CD8-positive, alpha-beta memory T cell (primary cell): ENCODE measurements around the gene COL4A1. TPM values are rescaled to one million over a fixed set of nuclear protein-coding genes. Genes with fewer than 3 reads are reported as not detected.

Experiments
- CTCF ChIA-PET: fragments of 350-600 bp; sonication (Branson Sonifier 250); formaldehyde crosslinking; loops from one replicate; lab custom pipeline; 2021; ENCODE audit warnings: antibody characterized with exemption; lab: Charles Lee
- POLR2A ChIA-PET: fragments of 350-600 bp; sonication (Branson Sonifier 250); formaldehyde crosslinking; loops from one replicate; lab custom pipeline; 2021; ENCODE audit warnings: antibody characterized with exemption; lab: Charles Lee
- DNase-seq, 5 donors: peaks; one replicate each; pipeline versions ENCODE4 v3.0.0 to v3.0.0-alpha.2; 2020 to 2022; ENCODE audit warnings: mixed read lengths in 1 of 5
- H3K27ac ChIP-seq: one replicate; pipeline ENCODE4 v1.7.0; 2013; ENCODE audit warnings: low read depth, mild to moderate bottlenecking, low read length, moderate library complexity
- H3K27me3 ChIP-seq: 2 replicates; pipeline ENCODE4 v1.7.0; 2013; ENCODE audit warnings: low read length, mild to moderate bottlenecking; ENCODE audit not compliant: insufficient read depth, poor library complexity, severe bottlenecking
- H3K36me3 ChIP-seq: 2 replicates; pipeline ENCODE4 v1.7.0; 2013; ENCODE audit warnings: mild to moderate bottlenecking, low read length, moderate library complexity; ENCODE audit not compliant: insufficient read depth
- H3K4me1 ChIP-seq: 2 replicates; pipeline ENCODE4 v1.7.0; 2013; ENCODE audit warnings: mild to moderate bottlenecking, low read length, moderate library complexity; ENCODE audit not compliant: insufficient read depth
- H3K4me3 ChIP-seq: 2 replicates; pipeline ENCODE4 v1.7.0; 2013; ENCODE audit warnings: mild to moderate bottlenecking, low read length
- H3K9me3 ChIP-seq: 2 replicates; pipeline ENCODE4 v1.7.0; 2013; ENCODE audit warnings: mild to moderate bottlenecking, low read length
- H3K27ac Mint-ChIP-seq, 8 donors: one replicate each; pipeline ENCODE4 v1.8.0; 2020 to 2021; ENCODE audit warnings: mixed read lengths in 8 of 8, mild to moderate bottlenecking in 6 of 8, inconsistent platforms in 3 of 8, moderate library complexity in 3 of 8
- H3K27me3 Mint-ChIP-seq, 2 donors: one replicate each; pipeline ENCODE4 v1.8.0; 2020 to 2021; ENCODE audit warnings: mixed read lengths in 2 of 2, mild to moderate bottlenecking in 1 of 2, moderate library complexity in 1 of 2
- H3K36me3 Mint-ChIP-seq, 3 donors: one replicate each; pipeline ENCODE4 v1.8.0; 2020 to 2021; ENCODE audit warnings: mixed read lengths in 3 of 3, inconsistent platforms in 1 of 3, mild to moderate bottlenecking in 1 of 3
- H3K4me1 Mint-ChIP-seq, 3 donors: one replicate each; pipeline ENCODE4 v1.8.0; 2020 to 2021; ENCODE audit warnings: mixed read lengths in 3 of 3, inconsistent platforms in 1 of 3, mild to moderate bottlenecking in 1 of 3
- H3K4me3 Mint-ChIP-seq, 7 donors: one replicate each; pipeline ENCODE4 v1.8.0; 2020 to 2021; ENCODE audit warnings: mixed read lengths in 7 of 7, mild to moderate bottlenecking in 6 of 7, moderate library complexity in 4 of 7, inconsistent platforms in 2 of 7
- H3K9me3 Mint-ChIP-seq, 5 donors: one replicate each; pipeline ENCODE4 v1.8.0; 2020 to 2022; ENCODE audit warnings: mixed read lengths in 5 of 5, mild to moderate bottlenecking in 3 of 5, moderate library complexity in 2 of 5, inconsistent platforms in 1 of 5
- polyA plus RNA-seq: library from polyadenylated mRNA; unstranded; fragments of 300-500 nt; fragmentation: Illumina TruSeq; gene quantifications from one replicate; pipeline ENCODE4 v1.2.3, GENCODE V29; 2021
- total RNA-seq, 2 experiments: library from RNA; stranded (reverse); gene quantifications; one replicate each; pipeline ENCODE4 v1.2.3, GENCODE V29; 2021

COL4A1 gene
- total and polyA plus RNA-seq, 3 experiments from 2014 or later, result not detected

DNA sequence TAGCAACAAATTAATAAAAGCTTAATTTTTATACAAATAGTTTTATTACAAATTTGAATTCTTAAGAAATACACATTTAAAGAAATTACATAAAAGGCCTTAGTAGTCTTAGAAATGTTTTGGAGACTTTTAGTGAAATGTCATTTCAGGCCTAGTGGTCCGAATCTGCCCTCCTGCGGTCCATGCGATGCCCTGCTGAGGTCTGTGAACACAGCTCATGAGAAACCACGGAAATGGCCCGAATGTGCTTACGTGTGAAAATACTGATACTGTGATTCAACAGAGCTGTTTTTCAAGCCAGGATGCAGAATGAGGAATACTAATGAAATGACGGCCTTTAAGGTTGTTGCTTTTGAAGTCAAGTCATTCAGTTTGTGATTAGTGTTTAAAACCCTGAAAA is 157.9 kb downstream of the COL4A1 start:
- Histone ChIP-seq H3K36me3 (no peaks in the 10 kb centered on the region), H3K27me3 (no peaks in the 10 kb centered on the region), H3K4me1 (no peaks in the 10 kb centered on the region), H3K4me3 (no peak overlapping the region), H3K27ac (no peak overlapping the region), H3K9me3 (no peaks in the 10 kb centered on the region)
- Mint-ChIP-seq H3K4me1 (no peaks in the 10 kb centered on the region), H3K4me3 (no peak overlapping the region), H3K9me3 (peaks cover 0 to 2% (median 0%) of the 10 kb centered on the region in 5 donors), H3K36me3 (no peaks in the 10 kb centered on the region), H3K27ac (no peak overlapping the region), H3K27me3 (peaks cover 0 to 8% of the 10 kb centered on the region in 2 donors)
- no peak for DNase-seq
- ChIA-PET POLR2A (no interaction called here), CTCF (interaction anchor here (1.0 kb wide), 1 partner anchor 33 kb away, joined by 5 read pairs; no protein-coding TSS in a partner anchor)

DNA sequence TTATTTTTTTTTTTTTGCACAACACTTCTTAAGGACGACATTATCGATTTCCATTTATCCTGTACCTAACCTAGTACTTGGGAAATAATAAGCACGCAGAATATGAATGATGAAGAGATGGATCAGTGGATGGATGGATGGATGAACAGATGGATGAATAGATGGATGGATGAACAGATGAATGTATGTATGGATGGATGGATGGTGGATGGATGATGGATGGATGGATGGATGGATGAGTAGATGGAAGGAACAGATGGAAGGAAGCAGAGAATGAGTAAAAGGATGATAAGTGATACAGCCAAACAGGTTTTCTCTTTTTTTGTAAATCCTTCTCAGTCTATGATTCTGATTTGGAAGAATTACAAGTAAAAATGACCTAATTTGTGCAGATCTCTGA is 166.9 kb downstream of the COL4A1 start:
- Mint-ChIP-seq H3K4me1 (peaks cover 8 to 18% (median 11%) of the 10 kb centered on the region in 3 donors), H3K36me3 (no peaks in the 10 kb centered on the region), H3K4me3 (peak overlapping the region in 2 of 7 donors; percentile 1 to 9), H3K27me3 (peaks cover 12 to 33% of the 10 kb centered on the region in 2 donors), H3K27ac (peak overlapping the region in 1 of 8 donors; percentile 31), H3K9me3 (peaks cover 0 to 20% (median 3%) of the 10 kb centered on the region in 5 donors)
- Histone ChIP-seq H3K27me3 (no peaks in the 10 kb centered on the region), H3K9me3 (no peaks in the 10 kb centered on the region), H3K4me3 (no peak overlapping the region), H3K4me1 (peaks cover 6% of the 10 kb centered on the region), H3K36me3 (no peaks in the 10 kb centered on the region), H3K27ac (no peak overlapping the region)
- no peak for DNase-seq
- ChIA-PET CTCF (no interaction called here), POLR2A (no interaction called here)

DNA sequence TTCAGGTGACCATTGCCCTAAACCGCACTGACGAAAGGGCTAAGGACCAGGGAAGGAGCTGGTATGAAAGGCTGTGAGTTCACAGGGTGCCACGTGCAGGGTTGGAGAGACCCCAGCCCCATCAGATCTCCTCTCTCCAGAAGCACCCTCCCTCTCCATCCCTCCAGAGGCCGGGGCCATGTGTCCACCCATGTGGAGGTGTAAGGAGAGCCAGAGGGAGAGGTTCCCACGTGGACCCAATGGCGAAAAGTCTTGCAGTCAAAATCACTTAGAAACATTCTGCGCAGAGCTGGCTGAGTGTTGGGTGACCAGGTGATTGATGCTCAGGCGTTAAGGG is 168.3 kb downstream of the COL4A1 start:
- no peak overlapping the region for H3K4me3 ChIP-seq
- no peaks in the 10 kb centered on the region for H3K36me3 ChIP-seq
- ChIA-PET POLR2A (no interaction called here), CTCF (no interaction called here)
- no peaks in the 10 kb centered on the region for H3K27me3 ChIP-seq
- H3K27me3 Mint-ChIP-seq, result peaks cover 12 to 38% of the 10 kb centered on the region in 2 donors
- peaks cover 6% of the 10 kb centered on the region for H3K4me1 ChIP-seq
- DNase-seq, result no peak
- no peaks in the 10 kb centered on the region for H3K9me3 ChIP-seq
- H3K27ac ChIP-seq, result no peak overlapping the region
- no peak overlapping the region for H3K27ac Mint-ChIP-seq
- H3K4me1 Mint-ChIP-seq, result peaks cover 8 to 18% (median 11%) of the 10 kb centered on the region in 3 donors
- H3K9me3 Mint-ChIP-seq, result peaks cover 0 to 18% (median 3%) of the 10 kb centered on the region in 5 donors
- H3K36me3 Mint-ChIP-seq, result no peaks in the 10 kb centered on the region
- H3K4me3 Mint-ChIP-seq, result peak overlapping the region in 2 of 7 donors; percentile 32 to 51

DNA sequence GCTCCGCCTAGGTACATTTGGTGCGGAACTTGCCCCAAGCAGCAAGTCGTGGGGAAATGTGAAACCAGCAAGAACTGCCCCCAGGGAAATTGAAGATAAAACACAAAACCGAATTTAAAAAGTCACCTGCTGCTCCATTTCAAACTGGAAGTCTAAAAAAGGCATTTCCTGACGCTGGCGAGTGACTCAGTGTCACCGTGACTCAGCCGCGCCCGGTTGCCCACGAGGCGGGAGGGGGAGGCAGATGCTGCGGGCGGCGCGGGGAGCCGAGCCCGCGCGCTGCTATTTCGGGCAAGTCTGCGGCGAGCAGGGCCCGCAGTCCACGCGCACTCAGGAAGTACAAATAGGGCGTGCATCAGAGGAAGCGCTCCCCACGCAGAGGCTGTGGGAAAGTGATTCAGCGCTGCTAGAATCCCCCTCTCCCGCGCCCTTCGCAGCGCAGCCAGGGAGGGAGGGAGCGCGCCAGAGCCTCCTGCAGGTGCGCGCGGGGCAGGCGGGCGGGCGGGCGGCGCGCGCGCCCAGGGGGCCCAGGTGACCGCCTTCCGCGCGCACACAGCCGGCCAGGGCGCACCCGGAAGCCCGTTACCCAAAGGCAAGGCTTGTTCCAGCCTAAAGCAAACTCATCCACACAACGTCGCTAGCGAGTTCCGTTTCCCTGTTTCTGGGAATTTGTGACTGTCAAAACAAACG is 168.8 kb downstream of the COL4A1 start:
- Histone ChIP-seq H3K27me3 (no peaks in the 10 kb centered on the region), H3K36me3 (no peaks in the 10 kb centered on the region), H3K4me3 (peak overlapping the region; percentile 37), H3K4me1 (peaks cover 6% of the 10 kb centered on the region), H3K27ac (no peak overlapping the region), H3K9me3 (no peaks in the 10 kb centered on the region)
- ChIA-PET CTCF (no interaction called here), POLR2A (no interaction called here)
- H3K27me3 Mint-ChIP-seq, result peaks cover 12 to 40% of the 10 kb centered on the region in 2 donors
- peak in 2 of 5 donors; percentile 13 to 51 for DNase-seq
- H3K9me3 Mint-ChIP-seq, result peaks cover 0 to 12% (median 3%) of the 10 kb centered on the region in 5 donors
- peak overlapping the region in 1 of 8 donors; percentile 45 for H3K27ac Mint-ChIP-seq
- H3K4me3 Mint-ChIP-seq, result peak overlapping the region in 6 of 7 donors; percentile 40 to 79 (median 66)
- H3K4me1 Mint-ChIP-seq, result peaks cover 8 to 18% (median 11%) of the 10 kb centered on the region in 3 donors
- H3K36me3 Mint-ChIP-seq, result no peaks in the 10 kb centered on the region

DNA sequence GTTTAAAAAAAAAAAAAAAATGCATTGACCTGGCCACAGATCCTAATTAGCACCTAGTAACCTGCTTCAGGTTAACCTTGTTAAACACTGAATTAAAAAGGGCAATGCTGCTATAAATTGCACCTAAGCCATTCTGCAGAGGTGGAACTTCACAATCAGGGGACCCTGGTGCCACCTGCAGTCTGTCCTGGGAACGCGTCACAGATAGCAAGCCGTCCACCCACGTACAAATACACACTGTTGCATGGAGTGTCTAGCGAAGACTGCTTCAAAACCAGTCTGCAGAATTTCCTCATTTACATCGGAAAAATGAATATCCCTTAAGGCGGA is 169.3 kb downstream of the COL4A1 start:
- Histone ChIP-seq H3K36me3 (no peaks in the 10 kb centered on the region), H3K27me3 (no peaks in the 10 kb centered on the region), H3K4me1 (peaks cover 6% of the 10 kb centered on the region), H3K4me3 (peak overlapping the region; percentile 37), H3K27ac (no peak overlapping the region), H3K9me3 (no peaks in the 10 kb centered on the region)
- CTCF ChIA-PET, result no interaction called here
- H3K4me1 Mint-ChIP-seq, result peaks cover 8 to 18% (median 11%) of the 10 kb centered on the region in 3 donors
- no peak for DNase-seq
- peaks cover 12 to 40% of the 10 kb centered on the region in 2 donors for H3K27me3 Mint-ChIP-seq
- peaks cover 0 to 7% (median 3%) of the 10 kb centered on the region in 5 donors for H3K9me3 Mint-ChIP-seq
- peak overlapping the region in 5 of 7 donors; percentile 65 to 79 (median 67) for H3K4me3 Mint-ChIP-seq
- peak overlapping the region in 1 of 8 donors; percentile 45 for H3K27ac Mint-ChIP-seq
- POLR2A ChIA-PET, result no interaction called here
- H3K36me3 Mint-ChIP-seq, result no peaks in the 10 kb centered on the region

DNA sequence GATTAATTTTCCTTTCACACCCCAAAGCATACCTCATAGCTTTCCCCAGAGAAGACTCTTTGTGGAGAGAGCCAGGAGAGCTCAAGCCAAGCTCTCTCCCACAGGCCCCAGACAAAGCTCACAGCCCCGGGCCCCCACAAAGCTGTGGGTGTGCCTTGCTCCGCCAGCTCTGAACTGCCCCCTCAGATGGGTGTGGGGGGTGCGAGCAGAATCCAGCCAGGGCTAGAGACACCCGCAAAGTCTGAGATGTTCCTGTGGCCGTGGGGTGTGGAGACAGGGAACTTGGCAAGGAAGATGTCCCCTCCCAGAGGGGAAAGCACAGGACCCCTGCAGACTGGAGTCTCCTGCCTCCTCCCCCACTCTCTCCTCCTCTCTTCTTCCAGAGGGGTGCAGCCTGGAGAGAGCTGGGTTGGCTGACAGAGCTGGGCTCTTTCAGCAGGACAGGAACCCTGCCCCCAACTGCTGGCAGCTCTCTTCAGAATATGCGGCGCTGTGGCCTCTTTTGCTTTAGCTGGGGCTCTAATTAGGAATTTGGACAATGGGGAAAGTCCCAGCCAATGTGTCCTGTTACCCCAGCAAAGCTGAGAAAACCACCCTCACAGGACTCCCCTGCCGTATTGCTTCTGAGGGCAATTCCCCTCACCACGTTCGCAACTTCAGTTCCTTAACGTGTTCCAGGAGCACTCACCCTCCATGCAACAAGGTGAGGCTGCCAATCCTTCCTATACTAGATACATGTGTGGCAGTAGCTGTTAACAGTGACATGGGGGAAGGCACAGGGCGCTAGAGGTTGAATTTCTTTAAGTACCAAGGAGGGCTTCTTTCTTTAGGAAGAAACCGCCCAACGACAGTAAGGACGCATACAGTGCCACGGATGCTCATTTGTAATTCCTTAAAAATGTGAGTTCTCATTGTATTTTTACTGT is 170.0 kb downstream of the COL4A1 start:
- Histone ChIP-seq H3K36me3 (no peaks in the 10 kb centered on the region), H3K27me3 (no peaks in the 10 kb centered on the region), H3K9me3 (no peaks in the 10 kb centered on the region), H3K4me3 (no peak overlapping the region), H3K27ac (no peak overlapping the region), H3K4me1 (peaks cover 6% of the 10 kb centered on the region)
- Mint-ChIP-seq H3K9me3 (peaks cover 0 to 3% (median 2%) of the 10 kb centered on the region in 5 donors), H3K27me3 (peaks cover 12 to 40% of the 10 kb centered on the region in 2 donors), H3K4me3 (peak overlapping the region in 4 of 7 donors; percentile 65 to 72 (median 66)), H3K36me3 (no peaks in the 10 kb centered on the region), H3K27ac (no peak overlapping the region), H3K4me1 (peaks cover 8 to 18% (median 11%) of the 10 kb centered on the region in 3 donors)
- CTCF ChIA-PET, result no interaction called here
- POLR2A ChIA-PET, result no interaction called here
- DNase-seq, result no peak

DNA sequence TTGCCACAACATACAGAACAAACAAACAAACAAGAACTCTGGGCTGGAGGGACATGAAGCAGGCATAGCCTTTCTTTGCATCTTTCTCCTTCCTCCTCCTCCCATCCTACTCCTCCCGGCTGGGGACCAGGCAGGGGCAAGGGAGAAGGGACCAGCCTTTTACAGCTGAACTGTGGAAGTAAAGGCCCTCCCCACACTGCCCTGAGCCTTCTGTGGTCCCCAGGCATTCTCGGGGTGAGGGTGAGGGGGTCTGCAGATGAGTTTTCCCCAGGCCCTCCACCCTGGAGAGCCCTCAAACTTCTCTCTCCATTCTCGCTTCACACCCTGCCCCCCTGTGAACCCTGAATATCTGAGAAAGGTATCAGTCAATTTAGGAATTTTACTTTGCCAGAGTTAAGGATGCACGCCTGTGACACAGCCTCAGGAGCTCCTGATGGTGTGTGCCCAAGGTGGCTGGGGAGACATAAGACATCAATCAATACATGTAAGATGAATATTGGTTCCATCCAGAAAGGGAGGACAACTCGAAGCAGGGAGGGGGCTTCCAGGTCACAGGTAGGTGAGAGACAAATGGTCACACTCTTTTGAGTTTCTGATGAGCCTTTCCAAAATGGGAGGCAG is 170.9 kb downstream of the COL4A1 start:
- H3K27me3 ChIP-seq, result no peaks in the 10 kb centered on the region
- Mint-ChIP-seq H3K27me3 (peaks cover 14 to 40% of the 10 kb centered on the region in 2 donors), H3K4me3 (no peak overlapping the region), H3K36me3 (no peaks in the 10 kb centered on the region), H3K27ac (peak overlapping the region in 1 of 8 donors; percentile 48), H3K4me1 (peaks cover 8 to 18% (median 11%) of the 10 kb centered on the region in 3 donors), H3K9me3 (peaks cover 0 to 3% (median 0%) of the 10 kb centered on the region in 5 donors)
- peaks cover 6% of the 10 kb centered on the region for H3K4me1 ChIP-seq
- H3K36me3 ChIP-seq, result no peaks in the 10 kb centered on the region
- H3K9me3 ChIP-seq, result no peaks in the 10 kb centered on the region
- H3K4me3 ChIP-seq, result no peak overlapping the region
- CTCF ChIA-PET, result no interaction called here
- H3K27ac ChIP-seq, result no peak overlapping the region
- POLR2A ChIA-PET, result no interaction called here
- no peak for DNase-seq
